22Rv1 (cell line): ENCODE results near the gene RIIAD1.

Experiments used
- ZFX ChIP-seq: fragments of 450-650 bp; IDR thresholded peaks from 2 replicates; pipeline ENCODE4 v1.6.1; 2017; ENCODE audit warnings: antibody characterized with exemption, borderline replicate concordance
- TF ChIP-seq, protein P1 (sequence below): fragments of 450-650 bp; IDR thresholded peaks from 2 replicates; pipeline ENCODE4 v1.5.1; 2017; ENCODE audit warnings: mild to moderate bottlenecking

DNA sequence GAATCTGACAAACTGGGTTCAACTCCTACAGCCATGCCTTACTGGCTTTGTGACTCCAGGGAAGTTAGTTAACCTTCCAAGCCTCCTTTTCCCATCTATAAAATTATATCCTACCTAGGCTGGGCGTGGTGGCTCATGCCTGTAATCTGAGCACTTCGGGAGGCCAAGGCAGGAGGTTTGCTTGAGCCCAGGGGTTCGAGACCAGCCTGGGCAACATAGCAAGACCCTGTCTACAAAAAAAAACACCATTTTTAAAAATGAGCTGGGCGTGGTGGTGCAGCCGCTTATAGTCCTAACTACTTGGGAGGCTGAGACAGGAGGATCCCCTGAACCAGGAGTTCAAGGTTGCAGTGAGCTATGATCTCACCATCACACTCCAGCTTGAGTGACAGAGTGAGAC is 19.8 kb upstream of the RIIAD1 start:
- TF ChIP-seq, protein P1, sequence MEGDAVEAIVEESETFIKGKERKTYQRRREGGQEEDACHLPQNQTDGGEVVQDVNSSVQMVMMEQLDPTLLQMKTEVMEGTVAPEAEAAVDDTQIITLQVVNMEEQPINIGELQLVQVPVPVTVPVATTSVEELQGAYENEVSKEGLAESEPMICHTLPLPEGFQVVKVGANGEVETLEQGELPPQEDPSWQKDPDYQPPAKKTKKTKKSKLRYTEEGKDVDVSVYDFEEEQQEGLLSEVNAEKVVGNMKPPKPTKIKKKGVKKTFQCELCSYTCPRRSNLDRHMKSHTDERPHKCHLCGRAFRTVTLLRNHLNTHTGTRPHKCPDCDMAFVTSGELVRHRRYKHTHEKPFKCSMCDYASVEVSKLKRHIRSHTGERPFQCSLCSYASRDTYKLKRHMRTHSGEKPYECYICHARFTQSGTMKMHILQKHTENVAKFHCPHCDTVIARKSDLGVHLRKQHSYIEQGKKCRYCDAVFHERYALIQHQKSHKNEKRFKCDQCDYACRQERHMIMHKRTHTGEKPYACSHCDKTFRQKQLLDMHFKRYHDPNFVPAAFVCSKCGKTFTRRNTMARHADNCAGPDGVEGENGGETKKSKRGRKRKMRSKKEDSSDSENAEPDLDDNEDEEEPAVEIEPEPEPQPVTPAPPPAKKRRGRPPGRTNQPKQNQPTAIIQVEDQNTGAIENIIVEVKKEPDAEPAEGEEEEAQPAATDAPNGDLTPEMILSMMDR: no peak
- TF ChIP-seq ZFX: no peak
